Stomach (tissue), 19 donors: ENCODE measurements around the gene PDZRN3. TPM values are rescaled to one million over a fixed set of nuclear protein-coding genes. Genes with fewer than 3 reads are reported as not detected.
A peak's percentile ranks its signal among the peaks of the same experiment; 100 is the strongest.

ENCODE experiments used
- DNase-seq, 2 donors: peaks; one replicate each; pipeline versions ENCODE4 v3.0.0 to v3.0.0-alpha.2; 2013 to 2019
- H3K27ac ChIP-seq, 5 donors: fragments of 200-600 bp in 4 of 5; sonication (generic) in 4 of 5; one replicate each; pipeline ENCODE4 v1.5.1; 2013 to 2019; ENCODE audit warnings: mild to moderate bottlenecking in 1 of 5, moderate library complexity in 1 of 5
- H3K27me3 ChIP-seq, 3 donors: fragments of 200-600 bp; sonication (generic); one replicate each; pipeline ENCODE4 v1.5.1; 2017 to 2019; ENCODE audit warnings: mixed run types in 1 of 3
- H3K36me3 ChIP-seq, 4 donors: fragments of 200-600 bp; sonication (generic); 1 replicate in 3 of 4; 2 replicates in 1 of 4; pipeline ENCODE4 v1.5.1; 2016 to 2019
- H3K4me1 ChIP-seq, 4 donors: fragments of 200-600 bp; sonication (generic); one replicate each; pipeline ENCODE4 v1.5.1; 2016 to 2019
- H3K4me3 ChIP-seq, 4 donors: fragments of 200-600 bp; sonication (generic) in 3 of 4; one replicate each; pipeline ENCODE4 v1.5.1; 2016 to 2019; ENCODE audit warnings: mild to moderate bottlenecking in 1 of 4
- H3K9me3 ChIP-seq, 4 donors: fragments of 200-600 bp; sonication (generic); one replicate each; pipeline ENCODE4 v1.5.1; 2016 to 2019
- CTCF ChIP-seq, 7 experiments: fragments of 450-650 bp in 4 of 7; fragments of 200-600 bp in 3 of 7; sonication (generic) in 3 of 7; IDR thresholded peaks; one replicate each; pipeline ENCODE4 v1.5.1; 2016 to 2019; ENCODE audit warnings: antibody characterized with exemption in 7 of 7, control low read depth in 2 of 7, mild to moderate bottlenecking in 1 of 7
- EP300 ChIP-seq: sonication (generic); formaldehyde crosslinking; IDR thresholded peaks from one replicate; pipeline ENCODE4 v1.6.1; 2017; ENCODE audit warnings: antibody characterized with exemption
- POLR2A ChIP-seq, 4 donors: fragments of 450-650 bp; IDR thresholded peaks; one replicate each; pipeline ENCODE4 v1.6.1; 2016; ENCODE audit warnings: antibody characterized with exemption in 4 of 4, control low read depth in 2 of 4, mild to moderate bottlenecking in 1 of 4, moderate library complexity in 1 of 4
- POLR2AphosphoS5 ChIP-seq, 3 donors: sonication (generic); formaldehyde crosslinking; IDR thresholded peaks; one replicate each; pipeline ENCODE4 v1.6.1; 2016; ENCODE audit warnings: antibody characterized with exemption in 3 of 3
- WGBS, 5 donors: extraction: QIAGEN DNeasy Blood & Tissue Kit in 3 of 5; methylation state at CpG; one replicate each; pipeline versions ENCODE4 v1.1.5 to v1.1.7; 2013 to 2018; 5-methylcytosine and 5-hydroxymethylcytosine counted together
- intact Hi-C: fragments of 100-400 bp; cut with DNase I; formaldehyde crosslinking; loops from one replicate; pipeline ENCODE4 v1.15.1; 2023; ENCODE audit warnings: low total_unique reads
- long read RNA-seq, 10 donors: transcript quantifications; one replicate each; lab custom pipeline, GENCODE V29; 2026
- polyA plus RNA-seq, 3 donors: library from polyadenylated mRNA; stranded (reverse); fragments of 200-250 nt; gene quantifications; one replicate each; pipeline ENCODE4 v1.2.3, GENCODE V29; 2013
- total RNA-seq, 5 donors: library from RNA; depleted of rRNA; stranded (reverse); fragments of >200 nt; gene quantifications; one replicate each; pipeline versions ENCODE4 v1.1.0 to v1.2.3, GENCODE V29; 2014 to 2016
- donor health status: healthy with polysubstance abuse.
- donor health status: Bipolar disorder and iron deficiency.
- donor health status: healthy.

Gene PDZRN3
- total RNA-seq: 100 to 1,000 TPM in 2 of 5 donors, 10 to 100 TPM in 3; 57.1 to 174 (median 80.6) TPM
- polyA plus RNA-seq: 10 to 100 TPM; 21.9 to 38.6 (median 26.3) TPM
- long read RNA-seq, donor 1, full-length matches to known transcripts: 6 of 6 reads
- long read RNA-seq, donor 1, partial matches to known transcripts: 0 of 6 reads
- long read RNA-seq, donor 1, other reads (novel, unspliced or antisense): 0 of 6 reads
- long read RNA-seq, donor 2, full-length matches to known transcripts: 7 of 7 reads
- long read RNA-seq, donor 2, partial matches to known transcripts: 0 of 7 reads
- long read RNA-seq, donor 2, other reads (novel, unspliced or antisense): 0 of 7 reads
- long read RNA-seq, donor 3, full-length matches to known transcripts: 4 of 4 reads
- long read RNA-seq, donor 3, partial matches to known transcripts: 0 of 4 reads
- long read RNA-seq, donor 3, other reads (novel, unspliced or antisense): 0 of 4 reads
- long read RNA-seq, donor 4, full-length matches to known transcripts: 2 of 2 reads
- long read RNA-seq, donor 4, partial matches to known transcripts: 0 of 2 reads
- long read RNA-seq, donor 4, other reads (novel, unspliced or antisense): 0 of 2 reads
- long read RNA-seq, donor 5, full-length matches to known transcripts: 9 of 9 reads
- long read RNA-seq, donor 5, partial matches to known transcripts: 0 of 9 reads
- long read RNA-seq, donor 5, other reads (novel, unspliced or antisense): 0 of 9 reads
- long read RNA-seq, donor 6: 0 reads
- long read RNA-seq, donor 7, full-length matches to known transcripts: 10 of 30 reads
- long read RNA-seq, donor 7, partial matches to known transcripts: 20 of 30 reads
- long read RNA-seq, donor 7, other reads (novel, unspliced or antisense): 0 of 30 reads
- long read RNA-seq, donor 8, full-length matches to known transcripts: 8 of 8 reads
- long read RNA-seq, donor 8, partial matches to known transcripts: 0 of 8 reads
- long read RNA-seq, donor 8, other reads (novel, unspliced or antisense): 0 of 8 reads
- long read RNA-seq, donor 9, full-length matches to known transcripts: 2 of 2 reads
- long read RNA-seq, donor 9, partial matches to known transcripts: 0 of 2 reads
- long read RNA-seq, donor 9, other reads (novel, unspliced or antisense): 0 of 2 reads
- long read RNA-seq, donor 10, full-length matches to known transcripts: 1 of 1 reads
- long read RNA-seq, donor 10, partial matches to known transcripts: 0 of 1 reads
- long read RNA-seq, donor 10, other reads (novel, unspliced or antisense): 0 of 1 reads

- peaks cover 3 to 65% (median 19%) of the 10 kb centered on the region in 4 donors for H3K4me1 ChIP-seq
- H3K4me3 ChIP-seq: peak within 1 kb of the TSS; percentile 64 to 68 (median 64)
- H3K27me3 ChIP-seq: peaks cover 0 to 17% (median 0%) of the 10 kb centered on the region in 3 donors
- intact Hi-C loops: loop anchor here (10.0 kb wide), 1 partner anchor 110 kb away; no protein-coding TSS in a partner anchor
- peak; percentile 55 to 90 for DNase-seq
- TF ChIP-seq EP300 (no peak), POLR2AphosphoS5 (IDR thresholded peaks at IDR 0.05) (peak; percentile 6 to 81 (median 47)), CTCF (IDR thresholded peaks at IDR 0.05) (no peak), POLR2A (IDR thresholded peaks at IDR 0.05) (no peak)
- peak within 1 kb of the TSS; percentile 82 to 92 (median 85) for H3K27ac ChIP-seq
- H3K9me3 ChIP-seq: no peaks in the 10 kb centered on the region
- no peaks in the 10 kb centered on the region for H3K36me3 ChIP-seq
- 1 to 5% (median 3%) methylated on average over 35 to 55 of the region's 55 CpGs for WGBS, 5 donors
Observed at GRCh38 chr3:73624821-73625665, at the start of gene PDZRN3. Gene PDZRN3, minus strand, starts transcription at chr3:73624941.

- WGBS, 5 donors: 45 to 68% (median 55%) methylated on average over 5 of the region's 5 CpGs
- no peak for TF ChIP-seq CTCF (IDR thresholded peaks at IDR 0.05)
Observed at GRCh38 chr3:73674280-73674679, 49.5 kb upstream of the PDZRN3 start.

GRCh38 chr3:73669260-73669659 lies 44.5 kb upstream of the PDZRN3 start:
- intact Hi-C loops: no loop called here
- no peak for DNase-seq
- no peaks in the 10 kb centered on the region for H3K36me3 ChIP-seq
- H3K27me3 ChIP-seq: no peaks in the 10 kb centered on the region
- no peak overlapping the region for H3K4me3 ChIP-seq
- H3K27ac ChIP-seq: no peak overlapping the region
- 62 to 78% (median 67%) methylated on average over 3 of the region's 3 CpGs for WGBS, 5 donors
- TF ChIP-seq POLR2A (IDR thresholded peaks at IDR 0.05) (no peak), EP300 (no peak), CTCF (IDR thresholded peaks at IDR 0.05) (no peak), POLR2AphosphoS5 (IDR thresholded peaks at IDR 0.05) (no peak)
- no peaks in the 10 kb centered on the region for H3K4me1 ChIP-seq
- no peaks in the 10 kb centered on the region for H3K9me3 ChIP-seq

More at GRCh38 chr3:73674280-73674679, 49.5 kb upstream of the PDZRN3 start:
- intact Hi-C loops: no loop called here
- Histone ChIP-seq H3K4me1 (peaks cover 0 to 4% (median 0%) of the 10 kb centered on the region in 4 donors), H3K27ac (no peak overlapping the region), H3K4me3 (no peak overlapping the region), H3K27me3 (no peaks in the 10 kb centered on the region), H3K36me3 (no peaks in the 10 kb centered on the region), H3K9me3 (no peaks in the 10 kb centered on the region)
- DNase-seq: peak in 1 of 2 donors; percentile 39
